ENCODE results near the gene ZFX.
"Not testable (repeated sequence)": the region's sequence is repeated elsewhere in the genome, so short reads cannot be mapped to it uniquely, and the experiment has no call there.

ZFX gene

GRCh38 chrX:24149351-24150050, at the start of gene ZFX:
Gene ZFX, plus strand, starts transcription at chrX:24149729. Its CDS starts 23,014 bp downstream, at chrX:24172743.
- DNase-seq = peak; percentile 59

GRCh38 chrX:24100713-24101112, 48.8 kb upstream of the ZFX start:
- no peak for DNase-seq

DNA sequence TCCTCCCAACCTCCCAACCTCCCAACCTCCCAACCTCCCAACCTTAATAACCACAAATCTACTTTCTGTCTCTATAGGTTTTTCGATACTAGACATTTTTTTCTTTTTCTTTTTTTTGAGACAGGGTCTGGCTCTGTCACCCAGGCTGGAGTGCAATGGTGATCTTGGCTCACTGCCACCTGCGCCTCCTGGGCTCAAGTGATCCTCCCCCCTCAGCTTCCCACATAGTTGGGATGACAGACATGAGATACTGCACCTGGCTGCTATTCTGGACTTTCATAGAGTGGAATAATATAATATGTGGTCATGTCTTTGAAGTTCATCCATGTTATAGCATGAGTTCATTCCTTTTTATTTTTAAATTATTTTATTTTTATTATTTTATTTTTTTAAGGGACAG, 39.5 kb upstream of the ZFX start:
- DNase-seq = no peak

DNA sequence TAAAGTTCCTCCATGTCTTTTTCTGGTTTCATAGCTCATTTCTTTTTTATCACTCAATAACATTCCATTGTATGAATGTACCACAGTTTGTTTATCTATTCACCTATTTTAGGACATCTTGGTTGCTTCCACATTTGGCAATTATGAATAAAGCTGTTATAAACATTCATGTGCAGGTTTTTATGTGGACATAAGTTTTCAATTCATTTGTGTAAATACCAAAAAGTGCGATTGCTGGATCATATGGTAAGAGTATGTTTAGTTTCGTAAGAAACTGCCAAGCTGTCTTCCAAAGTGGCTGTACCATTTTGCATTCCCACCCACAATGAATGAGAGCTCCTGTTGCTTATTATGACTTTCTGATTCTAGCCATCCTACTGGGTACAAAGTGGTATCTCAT, 36.3 kb upstream of the ZFX start:
- DNase-seq = no peak

DNA sequence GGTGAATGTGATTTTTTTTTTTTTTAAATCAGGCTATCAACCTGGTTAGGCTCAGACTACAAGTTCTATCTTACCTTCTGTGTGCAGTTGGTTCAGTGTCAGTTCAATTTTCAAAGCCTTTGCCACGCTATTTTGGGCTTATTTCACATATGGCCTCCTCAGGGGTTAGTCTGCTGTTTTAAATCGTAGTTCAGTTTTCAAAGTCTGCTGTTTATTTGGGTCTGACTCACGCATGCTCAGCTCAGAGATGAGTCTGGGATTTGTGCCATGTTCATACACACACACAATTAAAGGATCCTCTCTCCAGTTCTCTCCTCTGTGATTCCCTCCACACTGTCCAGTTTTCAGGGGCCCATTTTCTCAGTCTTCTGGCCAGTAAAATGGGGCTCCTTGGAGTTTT, 32.3 kb upstream of the ZFX start:
- DNase-seq = no peak

DNA sequence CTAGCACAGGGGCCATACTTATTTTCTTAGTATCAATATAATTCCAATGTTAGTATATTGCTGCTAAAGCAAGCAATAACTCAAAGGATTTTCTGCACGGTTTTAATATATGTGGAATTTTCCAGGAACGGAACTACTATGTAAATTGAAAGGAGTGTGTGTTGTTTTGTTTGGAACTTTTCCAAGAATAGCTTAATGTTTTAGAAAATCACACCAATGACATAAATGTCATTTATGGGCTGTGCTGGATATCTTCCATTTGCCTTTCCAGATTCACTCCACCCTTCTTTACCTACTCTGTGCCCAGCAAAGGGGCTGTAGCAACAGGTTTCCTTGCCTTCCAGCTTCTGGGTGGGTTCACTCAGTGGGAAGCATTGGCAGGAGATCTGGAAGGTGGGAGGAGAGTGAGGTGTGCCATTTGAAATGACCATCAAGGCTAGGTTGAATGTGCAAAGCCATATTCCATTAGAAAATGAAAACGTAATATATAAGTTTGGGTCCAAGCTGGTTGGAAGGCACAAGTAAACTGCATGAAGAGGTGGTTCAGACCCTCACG, 25.2 kb upstream of the ZFX start:
- DNase-seq = no peak

DNA sequence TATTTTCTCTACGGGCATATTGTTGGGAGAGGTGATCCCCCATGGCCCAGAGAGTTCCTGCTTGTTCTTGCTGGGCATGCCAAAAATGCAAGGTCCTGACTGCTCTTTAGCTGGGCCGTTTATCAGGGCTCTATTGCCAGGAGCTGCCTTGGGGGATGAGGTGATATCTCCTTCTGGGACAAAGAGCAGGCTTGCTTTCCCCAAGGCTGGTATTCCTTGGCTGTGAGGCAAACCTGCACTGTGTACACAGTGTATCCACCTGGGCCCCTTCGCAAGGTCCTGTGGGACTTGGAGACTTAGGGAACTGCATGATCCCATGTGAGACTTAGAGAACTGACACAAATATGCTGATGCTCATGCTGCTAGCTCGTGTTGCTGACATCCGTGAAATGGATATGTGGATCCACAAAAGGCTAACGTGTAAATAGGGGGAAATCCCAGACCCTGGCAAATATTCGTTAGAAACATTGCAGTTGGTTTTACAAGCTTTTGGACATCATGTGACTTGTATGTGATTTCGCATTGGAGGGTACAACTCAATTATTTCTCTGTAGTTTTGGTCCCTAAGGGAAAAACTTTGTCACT, 24.4 kb upstream of the ZFX start:
- DNase-seq = no peak

DNA sequence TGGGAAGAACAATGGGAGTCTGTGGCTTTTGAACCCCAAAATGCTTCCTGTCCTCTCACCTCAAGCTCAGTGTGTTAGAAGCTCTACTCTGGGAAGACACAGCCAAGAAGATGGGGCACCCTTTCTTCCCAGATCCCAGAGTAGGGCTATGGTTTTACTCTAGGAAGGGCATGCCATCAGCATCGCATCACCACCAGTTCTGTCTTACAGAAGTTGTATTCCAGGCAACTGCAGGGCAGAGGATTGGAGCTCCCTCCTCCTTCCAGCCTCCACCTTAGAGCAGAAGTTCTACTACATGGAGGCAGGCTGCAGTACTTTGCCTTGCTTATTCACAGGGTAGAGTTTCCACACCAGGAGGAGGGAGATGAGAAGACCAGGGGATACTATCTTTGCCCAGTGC, 18.1 kb upstream of the ZFX start:
- no peak for DNase-seq

DNA sequence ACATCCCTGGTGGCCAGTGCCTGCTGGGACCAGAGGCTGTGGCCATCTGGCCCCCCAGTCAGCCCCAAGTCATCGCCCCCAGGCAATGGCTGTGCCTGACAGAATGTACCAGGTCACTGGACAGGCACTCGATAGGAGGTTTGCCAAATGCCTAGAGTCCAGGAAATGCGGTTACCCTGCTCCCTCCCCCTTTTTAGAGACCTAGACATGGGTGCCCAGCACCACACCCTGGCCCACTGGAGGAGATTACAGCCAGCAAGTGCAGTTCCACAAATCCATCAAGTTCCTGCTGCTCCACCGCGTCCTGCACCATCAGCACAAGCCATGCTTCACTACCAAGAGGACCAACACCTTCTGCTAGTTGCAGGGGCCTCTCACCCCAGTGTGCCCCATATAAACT, 16.2 kb upstream of the ZFX start:
- no peak for DNase-seq

DNA sequence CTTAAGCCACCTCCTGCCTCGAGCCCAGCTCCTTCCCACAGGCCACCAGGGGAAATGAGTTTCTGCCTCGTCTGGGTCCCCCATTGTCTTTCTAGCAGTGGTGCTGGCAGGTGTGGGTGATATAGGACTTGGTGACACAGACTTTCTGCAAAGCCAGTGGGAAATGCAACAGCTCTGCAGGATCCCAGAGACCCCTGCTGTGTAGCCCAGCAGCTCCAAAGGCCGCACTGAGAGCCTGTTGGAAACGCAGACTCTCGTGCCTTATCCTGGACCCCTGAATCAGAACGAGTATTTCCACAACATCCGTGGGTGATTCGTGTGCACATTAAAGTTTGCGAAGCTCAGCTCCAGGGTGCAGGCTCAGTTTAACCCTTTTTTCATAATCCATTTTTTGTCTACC, 13.8 kb upstream of the ZFX start:
- DNase-seq = not testable (repeated sequence)

DNA sequence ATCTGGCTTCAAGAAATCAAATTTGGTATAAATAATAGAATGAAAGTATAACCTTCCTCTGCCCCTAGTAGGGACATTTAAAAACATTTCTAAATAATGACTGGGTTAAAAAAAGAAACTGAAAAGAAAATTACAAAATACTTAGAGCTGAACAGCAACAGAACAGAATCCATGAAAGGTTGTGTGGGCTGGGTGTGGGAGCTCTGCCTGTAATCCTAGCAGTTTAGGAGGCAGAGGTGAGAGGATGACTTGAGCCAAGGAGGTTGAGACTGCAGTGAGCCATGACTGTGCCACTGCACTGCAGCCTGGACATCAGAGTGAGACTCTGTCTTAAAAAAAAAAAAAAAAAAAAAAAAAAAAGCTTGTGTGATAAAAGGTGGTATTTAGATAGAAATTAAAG, 12.3 kb upstream of the ZFX start:
- no peak for DNase-seq

DNA sequence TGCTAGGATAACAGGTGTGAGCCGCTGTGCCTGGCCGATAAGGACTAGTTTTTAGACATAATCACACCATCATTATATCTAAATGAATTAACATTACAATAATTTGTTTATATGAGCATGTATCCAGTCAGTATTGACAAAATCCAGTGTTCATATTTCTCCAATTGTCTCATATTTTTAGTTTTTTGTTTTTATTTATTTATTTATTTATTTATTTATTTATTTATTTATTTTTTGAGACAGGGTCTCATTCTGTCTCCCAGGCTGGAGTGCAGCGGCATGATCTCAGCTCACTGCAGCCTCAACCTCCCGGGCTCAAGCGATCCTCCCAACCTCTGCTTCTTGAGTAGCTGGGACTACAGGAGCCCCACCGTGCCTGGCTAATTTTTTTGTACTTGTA, 5.5 kb upstream of the ZFX start:
- not testable (repeated sequence) for DNase-seq

GRCh38 chrX:24144528-24144927, 5.0 kb upstream of the ZFX start:
- no peak for DNase-seq

- DNase-seq = no peak
These were observed 4.0 kb upstream of the ZFX start for GRCh38 chrX:24145303-24146186.

- DNase-seq = no peak
These were observed 3.1 kb upstream of the ZFX start for GRCh38 chrX:24146283-24146949.

DNA sequence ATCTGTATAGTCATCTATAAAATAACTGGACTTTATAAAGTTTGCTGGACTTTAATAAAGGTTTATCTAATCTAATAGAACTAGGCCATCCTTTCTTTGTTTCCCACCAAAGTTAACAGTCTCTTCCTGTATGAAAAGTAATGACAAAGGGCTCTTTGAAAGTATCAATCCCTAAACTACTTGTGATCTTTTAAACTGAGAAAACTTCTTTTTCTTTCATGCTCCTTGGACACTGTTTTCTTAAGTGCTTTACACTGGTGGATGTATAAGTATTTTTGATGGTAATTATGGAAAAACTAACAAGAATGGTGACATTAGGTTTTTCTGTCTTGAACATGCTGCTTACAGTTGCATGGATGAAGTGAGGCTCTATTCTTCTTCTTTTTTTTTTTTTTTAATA, 2.4 kb upstream of the ZFX start:
- DNase-seq = no peak

DNA sequence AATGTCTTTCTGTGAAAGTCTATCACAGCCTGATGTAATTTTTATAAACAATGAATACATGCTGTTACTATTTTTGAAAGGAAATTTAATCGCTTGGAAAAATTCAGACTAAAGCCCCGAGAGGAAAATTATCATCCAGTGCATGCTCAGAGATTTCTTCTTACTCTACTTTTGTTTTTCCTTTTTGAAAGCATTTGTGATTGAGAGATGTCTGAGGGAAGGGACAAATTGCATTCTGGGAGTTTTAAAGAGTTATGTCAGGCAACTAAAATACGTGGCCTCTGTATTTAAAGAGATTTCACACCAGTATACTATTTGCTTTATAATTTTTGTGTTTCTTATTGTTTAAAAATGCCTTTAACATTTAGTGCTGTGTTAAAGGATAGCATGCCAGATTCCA, 1.4 kb upstream of the ZFX start:
- no peak for DNase-seq

GRCh38 chrX:24148535-24149350, 786 bp upstream of the ZFX start:
- no peak for DNase-seq

DNA sequence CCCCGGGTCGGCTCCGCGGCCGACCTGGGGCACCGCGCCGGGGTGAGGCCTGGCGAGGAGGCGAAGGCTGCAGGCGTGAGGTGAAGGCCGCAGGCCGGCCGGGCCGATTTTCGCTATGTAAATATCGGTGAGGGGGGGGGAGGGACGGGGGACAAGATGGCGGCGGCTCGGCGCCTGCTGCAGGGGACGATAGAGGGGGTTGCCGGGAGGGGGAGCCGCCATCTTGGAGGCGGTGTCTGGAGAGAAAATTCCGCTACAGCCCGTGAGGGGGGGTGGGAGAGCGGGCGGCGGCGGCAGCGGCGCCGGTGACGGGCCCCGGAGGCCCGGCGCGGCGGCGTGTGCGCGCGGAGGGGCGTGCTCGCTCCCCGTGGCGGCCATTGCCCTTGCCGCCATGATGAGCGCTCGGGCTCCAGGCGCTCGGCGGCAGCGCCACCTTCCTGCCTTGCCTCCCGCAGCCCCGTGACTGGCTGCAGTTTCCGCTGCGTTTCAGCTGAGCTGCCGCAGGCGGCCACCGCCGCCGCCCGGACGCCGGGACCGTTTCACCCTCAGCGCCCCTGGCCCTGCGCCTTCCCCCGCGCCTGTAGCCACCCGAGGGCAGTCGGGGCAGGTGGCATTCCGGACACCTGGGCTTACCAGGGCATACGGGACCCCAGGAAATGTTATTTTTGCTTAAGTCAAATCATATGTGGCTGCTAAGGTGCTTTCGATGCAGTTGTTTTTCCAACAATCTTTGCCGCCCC, 692 bp downstream of the ZFX start:
- peak; percentile 79 for DNase-seq

- DNase-seq = no peak
These were observed 1.4 kb downstream of the ZFX start for GRCh38 chrX:24150898-24151297.

DNA sequence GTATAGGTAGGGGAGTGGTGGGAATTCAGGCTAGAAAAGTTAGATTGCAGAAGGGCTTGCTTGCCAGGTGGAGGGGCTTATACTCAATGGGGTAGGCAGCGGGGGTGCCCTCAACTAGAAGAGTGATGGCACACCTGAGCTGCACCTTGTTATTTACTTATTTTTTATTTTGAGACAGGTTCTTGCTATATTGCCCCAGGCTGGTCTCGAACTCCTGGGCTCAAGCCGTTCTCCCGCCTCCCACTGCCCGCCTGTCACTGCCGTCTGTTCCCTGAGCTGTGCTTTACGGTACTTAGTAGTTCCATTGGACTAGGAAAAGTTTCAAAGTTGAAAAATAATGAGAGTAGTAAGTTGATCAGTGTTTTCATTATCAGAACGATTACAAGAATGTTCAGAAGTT, 2.0 kb downstream of the ZFX start:
- DNase-seq = no peak
